CMK (cell line): ENCODE data around the gene NSL1.
"Not testable (repeated sequence)": the region's sequence is repeated elsewhere in the genome, so short reads cannot be mapped to it uniquely, and the experiment has no call there.

Experiments
- DNase-seq: peaks from one replicate; pipeline ENCODE4 v3.0.0-alpha.2; 2010; ENCODE audit warnings: low read depth

Gene NSL1

GRCh38 chr1:212749821-212750535 lies 41.6 kb downstream of the NSL1 start:
- DNase-seq, result peak; percentile 27

GRCh38 chr1:212746546-212746945 lies 45.0 kb downstream of the NSL1 start:
- DNase-seq, result no peak

GRCh38 chr1:212745303-212745702 lies 46.3 kb downstream of the NSL1 start:
- DNase-seq, result no peak

GRCh38 chr1:212743901-212744475 lies 47.6 kb downstream of the NSL1 start:
- no peak for DNase-seq

GRCh38 chr1:212738330-212738729 lies 53.2 kb downstream of the NSL1 start:
- no peak for DNase-seq

GRCh38 chr1:212737559-212737958 lies 54.0 kb downstream of the NSL1 start:
- DNase-seq, result no peak

DNA sequence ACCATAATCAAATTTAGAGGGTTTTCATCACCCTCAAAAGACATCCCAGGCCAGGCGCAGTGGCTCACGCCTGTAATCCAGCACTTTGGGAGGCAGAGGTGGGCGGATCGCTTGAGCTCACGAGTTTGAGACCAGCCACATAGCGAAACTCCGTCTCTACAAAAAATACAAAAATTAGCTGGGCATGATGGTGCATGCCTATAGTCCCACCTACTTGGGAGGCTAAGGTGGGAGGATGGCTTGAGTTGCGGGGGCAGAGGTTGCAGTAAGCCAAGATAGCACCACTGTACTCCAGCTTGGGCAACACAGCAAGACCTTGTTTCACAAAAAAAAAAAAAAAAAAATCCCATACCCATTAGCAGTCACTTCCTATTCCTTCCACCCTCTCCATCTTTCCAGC lies 58.5 kb downstream of the NSL1 start:
- no peak for DNase-seq

DNA sequence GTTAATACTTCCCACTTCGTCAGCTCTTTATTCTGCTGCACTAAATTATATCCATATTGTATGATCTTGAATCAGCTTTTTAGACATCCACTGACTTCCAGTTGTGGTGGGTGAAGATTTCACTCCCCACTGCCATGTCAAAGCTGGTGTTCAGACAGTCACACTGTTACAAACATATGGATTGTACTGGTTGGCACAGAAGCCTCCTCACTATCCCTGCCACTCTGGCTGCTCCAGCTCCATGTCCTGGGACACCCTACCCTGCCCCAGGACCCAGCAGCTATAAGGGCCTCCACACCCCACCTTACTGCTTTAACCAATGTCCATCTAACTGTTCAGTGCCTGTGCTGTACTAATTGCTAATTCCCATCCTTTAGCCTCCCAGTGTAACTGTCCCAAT lies 59.9 kb downstream of the NSL1 start:
- no peak for DNase-seq

GRCh38 chr1:212728606-212729005 lies 63.0 kb downstream of the NSL1 start:
- no peak for DNase-seq

DNA sequence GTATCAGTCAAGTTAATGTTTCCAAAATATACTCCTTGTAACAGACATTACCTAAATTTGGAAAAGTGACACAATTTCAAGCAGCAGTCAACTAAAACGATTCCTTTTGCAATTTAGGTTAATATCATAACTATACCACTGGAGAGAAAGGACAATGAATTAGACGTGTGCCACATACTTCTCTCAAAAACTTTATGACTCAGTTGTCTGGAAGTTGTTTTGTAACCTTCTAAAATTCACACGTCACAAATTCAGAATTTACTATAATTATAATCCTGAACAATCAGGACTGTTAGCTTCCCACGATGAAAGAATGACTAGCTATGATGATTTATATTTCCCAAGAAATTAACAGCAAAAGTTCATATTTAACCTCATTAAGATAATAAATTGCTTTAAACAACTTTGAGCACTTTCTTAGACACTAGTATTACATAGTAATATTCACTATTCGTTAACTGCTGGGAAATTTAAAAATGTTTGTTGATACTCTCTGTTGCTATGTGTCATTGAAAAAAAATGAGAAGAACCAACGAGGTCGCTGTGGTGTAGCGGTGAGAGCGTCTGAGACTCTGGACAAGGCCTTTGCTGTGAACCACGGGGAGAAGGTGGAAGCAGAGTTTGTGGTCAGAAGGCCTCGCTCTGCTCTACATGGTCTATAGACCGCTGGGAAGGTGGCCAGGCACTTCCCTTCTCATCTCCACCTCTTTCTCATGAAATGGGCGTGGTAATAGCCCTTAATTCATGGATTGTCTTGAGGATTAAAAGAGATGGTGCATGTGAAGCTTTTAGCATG lies 64.0 kb downstream of the NSL1 start:
- peak; percentile 20 for DNase-seq

DNA sequence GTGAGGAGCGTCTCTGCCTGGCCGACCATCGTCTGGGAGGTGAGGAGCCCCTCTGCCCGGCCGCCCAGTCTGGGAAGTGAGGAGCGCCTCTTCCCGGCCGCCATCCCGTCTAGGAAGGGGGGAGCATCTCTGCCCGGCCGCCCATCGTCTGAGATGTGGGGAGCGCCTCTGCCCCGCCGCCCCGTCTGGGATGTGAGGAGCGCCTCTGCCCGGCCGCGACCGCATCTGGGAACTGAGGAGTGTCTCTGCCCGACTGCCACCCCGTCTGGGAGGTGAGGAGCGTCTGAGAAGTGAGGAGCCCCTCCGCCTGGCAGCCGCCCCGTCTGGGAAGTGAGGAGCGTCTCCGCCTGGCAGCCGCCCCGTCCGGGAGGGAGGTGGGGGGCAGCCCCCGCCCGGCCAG lies 66.9 kb downstream of the NSL1 start:
- DNase-seq, result not testable (repeated sequence)

DNA sequence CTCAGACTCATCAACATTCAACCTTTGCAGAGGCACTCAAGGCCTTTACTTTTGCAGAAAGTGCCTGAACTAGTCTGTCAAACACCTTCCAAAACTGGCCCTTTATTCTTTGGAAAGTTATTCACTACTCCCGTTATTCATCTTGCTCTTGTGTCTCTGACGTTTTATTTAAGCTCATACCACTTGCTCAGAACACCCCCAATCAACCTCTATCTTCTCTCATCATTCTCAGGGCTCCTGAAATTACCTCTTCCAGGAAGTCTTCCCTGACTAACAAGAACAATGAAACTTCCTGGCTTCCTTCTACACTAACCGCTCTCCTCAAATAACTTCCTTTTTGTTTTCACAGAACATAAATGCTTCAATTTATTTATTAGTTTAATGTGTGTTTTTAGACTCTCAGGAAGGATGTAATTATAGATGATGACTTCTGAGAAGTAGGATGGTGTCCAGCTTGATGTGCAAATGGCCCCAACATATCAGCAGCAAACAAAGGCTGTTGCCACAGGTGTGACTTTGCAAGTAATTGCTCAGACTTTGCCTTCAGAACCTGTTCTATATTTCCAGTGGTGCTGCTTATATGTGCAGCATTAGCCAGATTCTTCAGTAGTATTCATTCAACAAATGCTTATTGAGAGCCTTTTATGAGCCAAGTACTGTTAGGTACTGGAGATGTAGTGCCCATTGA lies 69.2 kb downstream of the NSL1 start:
- DNase-seq, result no peak

GRCh38 chr1:212721388-212722247 lies 70.0 kb downstream of the NSL1 start:
- DNase-seq, result no peak

DNA sequence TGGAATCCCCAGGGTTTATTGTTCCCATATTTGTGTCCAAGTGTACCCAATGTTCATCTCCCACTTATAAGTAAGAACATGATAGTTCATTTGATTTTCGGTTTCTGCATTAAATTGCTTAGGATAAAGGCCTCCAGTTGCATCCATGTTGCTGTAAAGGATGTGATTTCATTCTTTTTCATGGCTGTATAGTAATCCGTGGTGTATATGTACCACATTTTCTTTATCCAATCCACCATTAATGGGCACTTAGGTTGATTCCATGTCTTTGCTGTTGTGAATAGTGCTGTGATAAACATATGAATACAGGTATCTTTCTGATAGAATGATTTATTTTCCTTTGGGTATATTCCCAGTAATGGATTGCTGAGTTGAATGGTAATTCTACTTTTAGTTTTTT lies 71.9 kb downstream of the NSL1 start:
- DNase-seq, result no peak

DNA sequence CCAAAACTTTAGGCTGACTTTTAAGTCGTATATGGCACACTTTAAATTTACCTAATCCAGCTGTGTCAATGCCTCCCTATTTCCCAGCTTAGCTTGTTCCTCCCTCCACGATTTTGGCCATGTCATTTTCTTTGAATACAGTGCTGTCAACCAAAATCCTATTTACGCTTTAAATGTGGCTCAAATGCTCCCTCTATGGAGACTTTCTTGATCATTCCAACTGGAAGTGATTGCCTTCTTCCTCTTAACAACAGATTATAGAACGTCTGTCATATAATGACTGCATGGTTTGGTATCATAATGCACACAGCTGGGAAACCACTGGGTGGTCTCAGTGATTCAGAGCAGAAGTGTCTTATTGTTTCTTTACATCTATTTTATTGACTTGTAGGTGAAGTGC lies 73.1 kb downstream of the NSL1 start:
- DNase-seq, result no peak

GRCh38 chr1:212716161-212716560 lies 75.4 kb downstream of the NSL1 start:
- DNase-seq, result no peak

DNA sequence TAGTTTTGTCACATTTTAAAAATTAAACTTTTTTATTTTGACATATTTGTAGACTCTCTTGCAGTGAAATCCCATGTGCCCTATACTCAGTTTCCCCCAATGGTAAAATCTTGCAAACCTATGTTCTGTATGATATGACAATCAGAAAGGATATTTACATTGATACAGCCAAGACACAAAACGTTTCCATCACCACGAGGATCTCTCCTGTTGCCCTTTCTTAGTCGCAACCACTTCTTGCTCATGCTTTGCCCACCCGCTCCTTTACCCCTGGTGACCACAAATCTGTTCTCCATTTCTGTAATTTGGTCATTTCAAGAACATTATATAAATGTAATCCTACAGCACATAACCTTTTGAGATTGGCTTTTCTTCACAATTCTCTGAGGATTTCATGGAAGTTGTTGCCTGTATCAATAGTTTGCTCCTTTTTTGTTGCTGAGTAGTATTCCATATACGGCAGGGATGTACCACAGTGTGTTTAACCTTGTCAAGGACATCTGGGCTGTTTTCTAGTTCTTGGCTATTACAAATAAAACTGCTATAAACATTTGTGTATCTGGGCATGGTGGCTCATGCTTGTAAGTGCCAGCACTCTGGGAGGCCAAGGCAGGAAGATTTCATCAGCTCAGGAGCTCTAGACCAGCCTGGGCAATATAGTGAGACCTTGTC lies 78.0 kb downstream of the NSL1 start:
- no peak for DNase-seq

DNA sequence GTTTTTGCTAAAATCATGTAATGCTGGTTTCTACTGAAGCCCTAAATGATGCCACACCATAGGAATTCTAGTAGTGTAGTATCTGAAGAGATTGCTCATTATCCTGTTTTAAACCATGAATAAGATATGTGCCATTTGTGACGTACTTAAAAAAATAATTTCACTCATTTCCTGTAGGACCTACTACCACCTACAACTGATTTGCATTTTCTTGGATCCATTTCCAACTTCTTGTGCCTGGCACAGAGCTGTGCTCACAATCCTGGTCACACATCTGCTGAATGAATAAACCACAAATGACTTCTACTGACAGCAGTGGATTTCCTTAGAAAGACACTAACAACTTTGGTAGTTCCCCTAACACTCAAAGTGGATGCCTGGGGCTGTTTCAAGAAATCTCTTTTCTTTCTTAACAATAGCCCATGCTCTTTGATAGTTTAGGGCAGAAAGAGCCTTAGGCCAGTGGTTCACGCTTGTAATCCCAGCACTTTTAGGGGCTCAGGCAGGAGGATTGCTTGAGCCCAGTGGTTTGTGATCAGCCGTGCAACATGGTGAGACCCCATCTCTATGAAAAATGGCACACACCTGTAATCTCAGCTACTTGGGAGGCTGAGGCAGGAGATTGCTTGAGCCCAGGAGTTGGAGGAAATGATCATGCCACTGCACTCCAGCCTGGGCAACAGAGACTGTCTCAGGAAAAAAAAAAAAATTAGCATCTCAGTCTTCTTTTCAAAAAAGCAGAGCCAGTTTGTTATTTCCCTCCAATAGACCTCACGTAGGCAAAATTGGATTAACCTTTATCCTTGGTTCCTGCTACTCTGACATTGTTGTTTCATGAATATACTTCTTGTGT lies 78.9 kb downstream of the NSL1 start:
- DNase-seq, result no peak

- not testable (repeated sequence) for DNase-seq
Measured at GRCh38 chr1:212711974-212712373, 79.6 kb downstream of the NSL1 start.

GRCh38 chr1:212710566-212710965 lies 81.0 kb downstream of the NSL1 start:
- DNase-seq, result no peak
